OCI-LY3 (cell line): ENCODE data around the gene RLN3.
A peak's percentile ranks its signal among the peaks of the same experiment; 100 is the strongest.

ENCODE experiments used
- CTCF ChIP-seq: fragments of 200-600, 300-600 bp; sonication (generic); IDR thresholded peaks from 2 replicates; pipeline ENCODE4 v1.5.1; 2014; ENCODE audit warnings: antibody characterized with exemption, low read length, low read depth
- EZH2phosphoT487 ChIP-seq: fragments of 200-600 bp; shearing (Covaris generic); IDR thresholded peaks from 2 replicates; pipeline ENCODE4 v1.6.1; 2018; ENCODE audit warnings: antibody characterized with exemption, mixed run types, low read depth

GRCh38 chr19:14031719-14032480 lies 4.0 kb downstream of the RLN3 start, which contains the start of gene IL27RA:
- TF ChIP-seq CTCF (peak; percentile 88), EZH2phosphoT487 (no peak)
